ENCODE measurements around the gene FRK. TPM values are rescaled to one million over a fixed set of nuclear protein-coding genes. Genes with fewer than 3 reads are reported as not detected.

The FRK gene
- total RNA-seq, 4 donors from 2014 or later, result 13.3 to 25.4 (median 18.9) TPM

- Histone ChIP-seq H3K9me3 (no peaks in the 10 kb centered on the region), H3K36me3 (no peaks in the 10 kb centered on the region), H3K27me3 (no peaks in the 10 kb centered on the region), H3K4me1 (peaks cover 0 to 14% (median 3%) of the 10 kb centered on the region in 4 donors), H3K4me3 (no peak overlapping the region), H3K27ac (no peak overlapping the region)
- TF ChIP-seq POLR2AphosphoS5 (IDR thresholded peaks at IDR 0.05) (no peak), POLR2A (IDR thresholded peaks at IDR 0.05) (no peak), EP300 (IDR thresholded peaks at IDR 0.05; ENCODE audit: low read depth) (no peak), CTCF (IDR thresholded peaks at IDR 0.05) (no peak)
- in situ Hi-C loops (cut with MboI; ENCODE audit: low pct_ligation_motif_present in 1 of 4, low pct_unique_long_range_greater_than_20kb in 1 of 4, low sequenced_read_pairs in 3 of 4) (no loop called here), intact Hi-C loops (cut with DNase I; ENCODE audit: low total_unique reads) (no loop called here)
- 24 to 59% methylated on average over 2 of the region's 2 CpGs for WGBS, 2 donors (ENCODE audit: low coverage in 1 of 2)
- no peak for DNase-seq
These were observed 26.4 kb downstream of the FRK start for GRCh38 chr6:116034327-116034726.

- DNase-seq, result no peak
- H3K27ac ChIP-seq, result no peak overlapping the region
- no peaks in the 10 kb centered on the region for H3K36me3 ChIP-seq
- in situ Hi-C loops (cut with MboI; ENCODE audit: low pct_ligation_motif_present in 1 of 4, low pct_unique_long_range_greater_than_20kb in 1 of 4, low sequenced_read_pairs in 3 of 4), result no loop called here
- H3K27me3 ChIP-seq, result no peaks in the 10 kb centered on the region
- intact Hi-C loops (cut with DNase I; ENCODE audit: low total_unique reads), result no loop called here
- WGBS, 2 donors (ENCODE audit: low coverage in 1 of 2), result 70 to 72% methylated on average over 4 of the region's 4 CpGs
- H3K4me3 ChIP-seq, result no peak overlapping the region
- H3K4me1 ChIP-seq, result peaks cover 0 to 14% (median 3%) of the 10 kb centered on the region in 4 donors
- TF ChIP-seq POLR2AphosphoS5 (IDR thresholded peaks at IDR 0.05), result no peak
- no peak for TF ChIP-seq EP300 (IDR thresholded peaks at IDR 0.05; ENCODE audit: low read depth)
- TF ChIP-seq POLR2A (IDR thresholded peaks at IDR 0.05), result no peak
- TF ChIP-seq CTCF (IDR thresholded peaks at IDR 0.05), result no peak
- H3K9me3 ChIP-seq, result no peaks in the 10 kb centered on the region
These were observed 26.9 kb downstream of the FRK start for GRCh38 chr6:116033687-116034303.

DNA sequence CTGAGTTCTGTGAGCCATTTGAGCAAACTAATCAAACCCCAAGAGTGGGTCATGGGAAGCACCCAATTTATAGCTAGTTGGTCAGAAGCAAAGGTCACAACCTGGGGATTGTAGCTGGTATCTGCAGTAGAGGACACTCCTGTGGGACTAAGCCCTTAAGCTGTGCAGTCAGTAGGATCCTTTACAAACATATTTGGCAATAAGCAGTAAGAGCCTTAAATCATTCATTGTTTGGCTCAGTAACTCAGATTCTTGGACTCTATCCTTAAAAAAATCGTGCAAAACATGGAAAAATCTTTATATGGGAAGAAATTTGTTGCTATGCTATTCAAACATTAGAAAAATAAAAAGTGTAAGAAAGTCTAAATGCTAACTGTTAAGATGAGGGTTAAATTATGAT lies 29.9 kb downstream of the FRK start:
- no peak overlapping the region for H3K27ac ChIP-seq
- H3K4me3 ChIP-seq, result no peak overlapping the region
- TF ChIP-seq EP300 (IDR thresholded peaks at IDR 0.05; ENCODE audit: low read depth) (no peak), POLR2A (IDR thresholded peaks at IDR 0.05) (no peak), CTCF (IDR thresholded peaks at IDR 0.05) (no peak), POLR2AphosphoS5 (IDR thresholded peaks at IDR 0.05) (no peak)
- WGBS, 2 donors (ENCODE audit: low coverage in 1 of 2), result 56 to 67% methylated on average over 1 of the region's 1 CpG
- no peaks in the 10 kb centered on the region for H3K9me3 ChIP-seq
- DNase-seq, result no peak
- peaks cover 0 to 15% (median 3%) of the 10 kb centered on the region in 4 donors for H3K4me1 ChIP-seq
- intact Hi-C loops (cut with DNase I; ENCODE audit: low total_unique reads), result no loop called here
- H3K36me3 ChIP-seq, result no peaks in the 10 kb centered on the region
- in situ Hi-C loops (cut with MboI; ENCODE audit: low pct_ligation_motif_present in 1 of 4, low pct_unique_long_range_greater_than_20kb in 1 of 4, low sequenced_read_pairs in 3 of 4), result no loop called here
- H3K27me3 ChIP-seq, result no peaks in the 10 kb centered on the region

- Histone ChIP-seq H3K27me3 (no peaks in the 10 kb centered on the region), H3K9me3 (no peaks in the 10 kb centered on the region), H3K4me3 (no peak overlapping the region), H3K36me3 (no peaks in the 10 kb centered on the region), H3K27ac (no peak overlapping the region), H3K4me1 (peaks cover 0 to 15% (median 2%) of the 10 kb centered on the region in 4 donors)
- WGBS, 2 donors (ENCODE audit: low coverage in 1 of 2), result 52 to 78% methylated on average over 1 of the region's 1 CpG
- TF ChIP-seq EP300 (IDR thresholded peaks at IDR 0.05; ENCODE audit: low read depth) (no peak), POLR2AphosphoS5 (IDR thresholded peaks at IDR 0.05) (no peak), POLR2A (IDR thresholded peaks at IDR 0.05) (no peak), CTCF (IDR thresholded peaks at IDR 0.05) (no peak)
- no peak for DNase-seq
- intact Hi-C loops (cut with DNase I; ENCODE audit: low total_unique reads) (no loop called here), in situ Hi-C loops (cut with MboI; ENCODE audit: low pct_ligation_motif_present in 1 of 4, low pct_unique_long_range_greater_than_20kb in 1 of 4, low sequenced_read_pairs in 3 of 4) (no loop called here)
These were observed 31.2 kb downstream of the FRK start for GRCh38 chr6:116029535-116029934.
